Mesenchymal stem cell (in vitro differentiated cells and primary cell): Measurements from ENCODE around the gene PAK5.

Source experiments
- DNase-seq: peaks from one replicate; pipeline ENCODE4 v3.0.0-alpha.2; 2013
- H2AFZ ChIP-seq: one replicate; pipeline ENCODE4 v1.6.1; 2013; ENCODE audit warnings: low read depth, mild to moderate bottlenecking, control low read depth, inconsistent platforms, low read length, moderate library complexity
- H2AK5ac ChIP-seq: 2 replicates; pipeline ENCODE4 v1.6.1; 2013; ENCODE audit warnings: low read length, moderate library complexity, mild to moderate bottlenecking, inconsistent platforms; ENCODE audit not compliant: severe bottlenecking
- H2BK120ac ChIP-seq: one replicate; pipeline ENCODE4 v1.6.1; 2013; ENCODE audit warnings: low read depth, mild to moderate bottlenecking, inconsistent platforms, low read length, moderate library complexity
- H2BK12ac ChIP-seq, 2 experiments: one replicate each; pipeline ENCODE4 v1.6.1; 2013; ENCODE audit warnings: inconsistent platforms in 2 of 2, low read length in 2 of 2, mild to moderate bottlenecking in 2 of 2, moderate library complexity in 2 of 2, control low read depth in 1 of 2
- H2BK15ac ChIP-seq: one replicate; pipeline ENCODE4 v1.6.1; 2013; ENCODE audit warnings: mild to moderate bottlenecking, low read depth, inconsistent platforms; ENCODE audit not compliant: poor library complexity, severe bottlenecking
- H2BK5ac ChIP-seq: 2 replicates; pipeline ENCODE4 v1.6.1; 2013; ENCODE audit warnings: low read depth, mild to moderate bottlenecking, low read length, control low read depth, inconsistent platforms; ENCODE audit not compliant: poor library complexity, severe bottlenecking
- H3K14ac ChIP-seq, 2 experiments: one replicate each; pipeline ENCODE4 v1.6.1; 2013; ENCODE audit warnings: inconsistent platforms in 2 of 2, low read length in 2 of 2, control low read depth in 1 of 2, mild to moderate bottlenecking in 1 of 2, moderate library complexity in 1 of 2
- H3K18ac ChIP-seq, 2 experiments: one replicate each; pipeline ENCODE4 v1.6.1; 2013; ENCODE audit warnings: inconsistent platforms in 2 of 2, low read length in 2 of 2, control low read depth in 1 of 2, low read depth in 1 of 2, mild to moderate bottlenecking in 1 of 2
- H3K23ac ChIP-seq, 2 experiments: one replicate each; pipeline ENCODE4 v1.6.1; 2013; ENCODE audit warnings: inconsistent platforms in 2 of 2, low read length in 2 of 2, mild to moderate bottlenecking in 2 of 2, moderate library complexity in 2 of 2, control low read depth in 1 of 2
- H3K27ac ChIP-seq: 2 replicates; pipeline ENCODE4 v1.5.1; 2013; ENCODE audit warnings: mild to moderate bottlenecking, moderate library complexity, low read length, control low read depth, inconsistent platforms; ENCODE audit not compliant: poor library complexity, severe bottlenecking
- H3K27me3 ChIP-seq, 2 experiments: 2 replicates each; pipeline versions ENCODE4 v1.6.1 to v1.7.0; 2013; ENCODE audit warnings: low read length in 2 of 2, mild to moderate bottlenecking in 2 of 2, moderate library complexity in 2 of 2, control low read depth in 1 of 2, inconsistent platforms in 1 of 2; ENCODE audit not compliant: control insufficient read depth in 1 of 2, insufficient read depth in 1 of 2
- H3K36me3 ChIP-seq, 2 experiments: 2 replicates each; pipeline versions ENCODE4 v1.6.1 to v1.7.0; 2013; ENCODE audit warnings: low read length in 2 of 2, control low read depth in 1 of 2, inconsistent platforms in 1 of 2, low read depth in 1 of 2, mild to moderate bottlenecking in 1 of 2; ENCODE audit not compliant: insufficient read depth in 2 of 2, control insufficient read depth in 1 of 2
- H3K4ac ChIP-seq, 2 experiments: one replicate each; pipeline ENCODE4 v1.6.1; 2013; ENCODE audit warnings: inconsistent platforms in 2 of 2, low read length in 2 of 2, mild to moderate bottlenecking in 2 of 2, moderate library complexity in 2 of 2, control low read depth in 1 of 2, low read depth in 1 of 2
- H3K4me1 ChIP-seq: 2 replicates; pipeline ENCODE4 v1.6.1; 2013; ENCODE audit warnings: low read depth, low read length, control low read depth; ENCODE audit not compliant: control insufficient read depth, insufficient read depth
- H3K4me2 ChIP-seq: 2 replicates; pipeline ENCODE4 v1.6.1; 2013; ENCODE audit warnings: low read length, mild to moderate bottlenecking, inconsistent platforms; ENCODE audit not compliant: poor library complexity, severe bottlenecking
- H3K4me3 ChIP-seq, 2 experiments: 2 replicates each; pipeline versions ENCODE4 v1.5.1 to v1.7.0; 2013; ENCODE audit warnings: low read length in 2 of 2, mild to moderate bottlenecking in 2 of 2, control low read depth in 1 of 2, low read depth in 1 of 2; ENCODE audit not compliant: insufficient read depth in 1 of 2
- H3K79me1 ChIP-seq: replicated peaks from 2 replicates; pipeline ENCODE4 v1.6.1; 2013; ENCODE audit warnings: mild to moderate bottlenecking, control low read depth, low read length, inconsistent platforms; ENCODE audit not compliant: poor library complexity, severe bottlenecking
- H3K9ac ChIP-seq: 2 replicates; pipeline ENCODE4 v1.7.0; 2013; ENCODE audit warnings: mild to moderate bottlenecking, low read length, moderate library complexity
- H3K9me3 ChIP-seq: 2 replicates; pipeline ENCODE4 v1.7.0; 2013; ENCODE audit warnings: mild to moderate bottlenecking, low read length; ENCODE audit not compliant: control insufficient read depth
- H4K8ac ChIP-seq: one replicate; pipeline ENCODE4 v1.6.1; 2013; ENCODE audit warnings: inconsistent platforms, mild to moderate bottlenecking, low read length, moderate library complexity
- H4K91ac ChIP-seq: one replicate; pipeline ENCODE4 v1.6.1; 2013; ENCODE audit warnings: mild to moderate bottlenecking, low read length, inconsistent platforms
- WGBS: methylation state at CpG from one replicate; pipeline ENCODE4 v1.1.7; 2013; ENCODE audit warnings: mixed read lengths; 5-methylcytosine and 5-hydroxymethylcytosine counted together

The PAK5 gene

GRCh38 chr20:9739991-9740390, 98.9 kb downstream of the PAK5 start:
- no peak overlapping the region for H4K91ac ChIP-seq
- H3K27me3 ChIP-seq: no peaks in the 10 kb centered on the region
- H2BK12ac ChIP-seq: no peak overlapping the region
- H2BK15ac ChIP-seq: no peak overlapping the region
- DNase-seq: no peak
- no peak overlapping the region for H2AK5ac ChIP-seq
- H3K4ac ChIP-seq: no peak overlapping the region
- H3K9ac ChIP-seq: no peak overlapping the region
- H3K79me1 ChIP-seq: no peaks in the 10 kb centered on the region
- H4K8ac ChIP-seq: no peak overlapping the region
- no peak overlapping the region for H3K4me3 ChIP-seq
- no peaks in the 10 kb centered on the region for H3K4me1 ChIP-seq
- no peak overlapping the region for H3K27ac ChIP-seq
- no peaks in the 10 kb centered on the region for H3K36me3 ChIP-seq
- H3K14ac ChIP-seq: no peak overlapping the region
- H3K23ac ChIP-seq: no peak overlapping the region
- H2BK5ac ChIP-seq: no peak overlapping the region
- H2AFZ ChIP-seq: no peak overlapping the region
- H2BK120ac ChIP-seq: no peak overlapping the region
- WGBS: 79% methylated on average over 4 of the region's 4 CpGs
- H3K4me2 ChIP-seq: no peak overlapping the region
- H3K9me3 ChIP-seq: no peaks in the 10 kb centered on the region
- no peak overlapping the region for H3K18ac ChIP-seq

GRCh38 chr20:9736373-9736772, 102.5 kb downstream of the PAK5 start:
- no peak for DNase-seq
- 85% methylated on average over 2 of the region's 2 CpGs for WGBS

GRCh38 chr20:9723501-9724202, 115.2 kb downstream of the PAK5 start:
- H4K91ac ChIP-seq: no peak overlapping the region
- no peak overlapping the region for H3K9ac ChIP-seq
- H3K79me1 ChIP-seq: no peaks in the 10 kb centered on the region
- no peak overlapping the region for H3K23ac ChIP-seq
- no peaks in the 10 kb centered on the region for H3K4me1 ChIP-seq
- no peak overlapping the region for H3K14ac ChIP-seq
- no peak overlapping the region for H3K4ac ChIP-seq
- WGBS: 75% methylated on average over 5 of the region's 7 CpGs
- no peak overlapping the region for H3K4me2 ChIP-seq
- no peak overlapping the region for H2BK15ac ChIP-seq
- no peak overlapping the region for H3K4me3 ChIP-seq
- H2BK12ac ChIP-seq: no peak overlapping the region
- no peaks in the 10 kb centered on the region for H3K36me3 ChIP-seq
- no peak overlapping the region for H3K18ac ChIP-seq
- H2AK5ac ChIP-seq: no peak overlapping the region
- peaks cover 4% of the 10 kb centered on the region for H3K9me3 ChIP-seq
- no peak overlapping the region for H3K27ac ChIP-seq
- no peak overlapping the region for H2AFZ ChIP-seq
- H3K27me3 ChIP-seq: no peaks in the 10 kb centered on the region
- H2BK120ac ChIP-seq: no peak overlapping the region
- DNase-seq: no peak
- no peak overlapping the region for H2BK5ac ChIP-seq
- H4K8ac ChIP-seq: no peak overlapping the region

More at GRCh38 chr20:9736373-9736772, 102.5 kb downstream of the PAK5 start:
- Histone ChIP-seq H4K8ac (no peak overlapping the region), H2BK12ac (no peak overlapping the region), H3K18ac (no peak overlapping the region), H2AK5ac (no peak overlapping the region), H3K4me3 (no peak overlapping the region), H2BK5ac (no peak overlapping the region), H4K91ac (no peak overlapping the region), H2BK120ac (no peak overlapping the region), H3K14ac (no peak overlapping the region), H3K9me3 (no peaks in the 10 kb centered on the region), H3K36me3 (no peaks in the 10 kb centered on the region), H2AFZ (no peak overlapping the region), H3K27ac (no peak overlapping the region), H3K23ac (no peak overlapping the region), H3K27me3 (no peaks in the 10 kb centered on the region), H2BK15ac (no peak overlapping the region), H3K4me2 (no peak overlapping the region), H3K4ac (no peak overlapping the region), H3K4me1 (no peaks in the 10 kb centered on the region), H3K79me1 (no peaks in the 10 kb centered on the region), H3K9ac (no peak overlapping the region)

- no peaks in the 10 kb centered on the region for H3K79me1 ChIP-seq
- no peak overlapping the region for H2BK12ac ChIP-seq
- no peak overlapping the region for H4K91ac ChIP-seq
- H3K9ac ChIP-seq: no peak overlapping the region
- H4K8ac ChIP-seq: no peak overlapping the region
- no peaks in the 10 kb centered on the region for H3K36me3 ChIP-seq
- no peaks in the 10 kb centered on the region for H3K27me3 ChIP-seq
- H3K23ac ChIP-seq: no peak overlapping the region
- no peaks in the 10 kb centered on the region for H3K4me1 ChIP-seq
- no peaks in the 10 kb centered on the region for H3K9me3 ChIP-seq
- H3K18ac ChIP-seq: no peak overlapping the region
- no peak overlapping the region for H2BK120ac ChIP-seq
- WGBS: 25% methylated on average over 2 of the region's 2 CpGs
- H2BK5ac ChIP-seq: no peak overlapping the region
- H3K4me3 ChIP-seq: no peak overlapping the region
- no peak overlapping the region for H2AFZ ChIP-seq
- no peak overlapping the region for H3K27ac ChIP-seq
- DNase-seq: no peak
- H3K14ac ChIP-seq: no peak overlapping the region
- H2BK15ac ChIP-seq: no peak overlapping the region
- H2AK5ac ChIP-seq: no peak overlapping the region
- no peak overlapping the region for H3K4ac ChIP-seq
- no peak overlapping the region for H3K4me2 ChIP-seq
Measured at GRCh38 chr20:9711872-9712271, 127.0 kb downstream of the PAK5 start.
